Stimulated activated CD8-positive, alpha-beta memory T cell treated with anti-CD3 and anti-CD28 coated beads, Interleukin-15, amount 100 ng/mL, for 4 hours (primary cell): Measurements from ENCODE around the gene TOB1.

Experiments used
- DNase-seq, 2 donors: peaks; one replicate each; pipeline ENCODE4 v3.0.0-alpha.2; 2020; ENCODE audit warnings: low read depth in 2 of 2

The TOB1 gene

DNA sequence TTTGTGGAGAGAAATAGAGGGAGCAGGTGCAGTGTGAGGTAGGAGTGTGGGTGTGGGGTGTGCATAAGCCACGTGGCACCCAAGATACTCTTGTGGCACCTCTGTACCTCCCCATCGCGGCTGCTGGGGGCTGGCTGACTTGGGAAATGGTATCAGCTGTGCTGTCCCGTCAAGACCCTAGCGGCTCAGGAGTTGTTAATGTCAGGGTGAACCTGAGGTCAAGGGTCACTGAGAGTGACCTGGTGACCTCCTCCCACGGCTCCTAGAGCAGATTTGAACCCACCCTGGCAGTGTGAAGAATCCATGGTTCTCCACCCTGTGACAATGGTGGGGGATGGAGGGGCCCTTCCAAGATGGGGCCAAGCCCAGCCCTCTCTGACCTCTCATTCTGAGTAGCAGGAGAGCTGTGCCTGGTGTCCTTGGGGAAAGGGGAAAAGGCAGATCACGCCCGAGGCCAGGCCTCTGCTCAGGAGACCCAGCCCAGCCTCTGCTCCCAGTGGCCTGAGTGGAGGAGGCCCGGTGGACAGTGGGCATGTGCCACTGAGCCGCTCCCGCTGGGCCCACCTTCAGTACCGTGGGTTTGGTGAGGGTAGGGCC lies 33.8 kb downstream of the TOB1 start:
- no peak for DNase-seq

- DNase-seq: no peak
These were observed 34.7 kb downstream of the TOB1 start for GRCh38 chr17:50831471-50831928.

DNA sequence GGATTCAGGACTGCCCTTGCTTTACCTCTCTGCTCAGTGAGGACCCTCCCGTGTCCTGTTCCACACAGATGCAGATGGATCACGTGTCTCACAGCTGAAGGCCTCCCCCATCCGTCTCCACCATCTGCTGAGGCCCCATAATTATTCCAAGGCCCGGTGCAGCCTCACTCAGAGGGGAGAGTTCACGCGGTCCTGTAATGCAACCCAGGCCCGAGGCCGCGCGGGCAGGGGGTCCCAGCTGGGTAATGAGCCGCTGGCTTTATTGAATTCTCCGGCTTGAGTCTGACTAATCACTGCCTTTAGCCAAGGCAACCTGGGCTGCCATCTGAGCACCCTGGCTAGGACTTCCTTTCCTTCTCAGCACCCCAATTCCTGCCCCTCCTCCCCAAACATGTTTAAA lies 35.2 kb downstream of the TOB1 start:
- no peak for DNase-seq

GRCh38 chr17:50830352-50830751 lies 35.8 kb downstream of the TOB1 start:
- DNase-seq: no peak

GRCh38 chr17:50829332-50829731 lies 36.8 kb downstream of the TOB1 start:
- no peak for DNase-seq

GRCh38 chr17:50828508-50829170 lies 37.5 kb downstream of the TOB1 start:
- DNase-seq: no peak

- no peak for DNase-seq
These were observed 41.0 kb downstream of the TOB1 start for GRCh38 chr17:50825188-50825587.

GRCh38 chr17:50824429-50824828 lies 41.7 kb downstream of the TOB1 start:
- DNase-seq: no peak

DNA sequence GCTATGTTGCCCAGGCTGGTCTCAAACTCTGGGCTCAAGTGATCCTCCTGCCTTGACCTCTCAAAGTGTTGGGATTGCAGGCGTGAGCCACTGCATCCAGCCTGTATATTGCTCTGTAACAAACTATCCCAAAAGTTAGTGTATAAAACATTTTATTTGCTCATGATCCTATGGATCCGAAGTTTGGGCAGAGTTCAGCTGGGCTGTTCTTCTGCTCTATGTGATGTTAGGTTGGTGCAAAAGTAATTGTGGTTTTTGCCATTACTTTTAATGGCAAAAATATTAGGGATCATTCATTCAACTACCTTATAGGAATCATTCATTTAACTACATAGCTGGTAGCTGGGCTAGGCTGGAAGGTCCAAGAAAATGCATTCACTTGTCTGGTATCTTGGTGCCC lies 43.6 kb downstream of the TOB1 start:
- no peak for DNase-seq

DNA sequence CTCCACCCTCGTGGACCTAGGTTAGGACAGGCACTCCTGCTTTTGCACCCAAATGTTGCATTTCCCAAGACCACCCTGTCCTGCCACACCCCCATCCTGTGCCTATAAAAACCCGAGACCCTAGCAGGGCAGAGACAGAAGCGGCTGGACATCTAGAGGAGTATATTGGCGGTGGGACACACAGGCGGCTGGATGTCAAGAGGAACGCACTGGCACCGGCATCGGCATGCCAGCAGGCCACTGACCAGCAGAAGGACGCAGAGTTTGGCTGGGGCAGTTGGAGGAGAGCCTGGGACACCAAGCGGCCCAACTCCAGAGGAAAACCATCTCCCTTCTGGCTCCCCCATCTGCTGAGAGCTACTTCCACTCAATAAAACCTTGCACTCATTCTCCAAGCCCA lies 45.5 kb downstream of the TOB1 start:
- no peak for DNase-seq

DNA sequence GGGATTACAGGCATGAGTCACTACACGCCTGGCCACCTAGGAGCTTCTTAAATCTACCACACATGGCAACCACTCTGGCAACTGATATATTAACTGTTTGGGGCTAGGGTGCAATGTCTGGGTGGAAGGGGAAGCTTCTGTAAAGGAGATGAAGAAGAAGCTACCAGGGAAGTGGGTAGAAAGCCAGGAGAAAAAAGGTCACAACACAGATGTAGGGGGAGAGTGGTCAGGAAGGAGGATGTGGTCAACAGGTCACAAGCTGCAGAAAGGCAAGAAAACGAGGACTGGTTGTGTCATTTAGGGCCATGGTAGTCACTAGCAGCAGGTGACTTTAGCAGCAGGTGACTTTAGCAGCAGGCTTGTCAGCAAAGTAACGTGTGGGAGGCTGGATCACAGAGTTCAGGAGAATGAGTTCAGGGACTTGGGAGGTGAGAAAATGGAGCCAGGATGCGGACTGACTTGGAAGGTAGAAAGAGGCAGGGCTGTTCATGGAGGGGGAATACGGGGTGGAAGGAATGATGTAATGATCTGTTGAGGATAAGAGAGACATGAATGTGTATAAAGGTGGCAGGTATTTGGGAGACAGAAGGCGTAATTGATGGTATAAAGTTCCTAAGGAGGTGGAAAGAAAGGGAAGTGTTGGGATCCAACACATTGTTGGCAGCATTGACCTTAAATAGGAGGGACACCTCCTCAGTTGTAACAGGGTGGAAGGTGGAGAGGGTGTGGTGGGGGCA lies 47.1 kb downstream of the TOB1 start:
- DNase-seq: no peak

- no peak for DNase-seq
These were observed 47.9 kb downstream of the TOB1 start for GRCh38 chr17:50818261-50818660.

DNA sequence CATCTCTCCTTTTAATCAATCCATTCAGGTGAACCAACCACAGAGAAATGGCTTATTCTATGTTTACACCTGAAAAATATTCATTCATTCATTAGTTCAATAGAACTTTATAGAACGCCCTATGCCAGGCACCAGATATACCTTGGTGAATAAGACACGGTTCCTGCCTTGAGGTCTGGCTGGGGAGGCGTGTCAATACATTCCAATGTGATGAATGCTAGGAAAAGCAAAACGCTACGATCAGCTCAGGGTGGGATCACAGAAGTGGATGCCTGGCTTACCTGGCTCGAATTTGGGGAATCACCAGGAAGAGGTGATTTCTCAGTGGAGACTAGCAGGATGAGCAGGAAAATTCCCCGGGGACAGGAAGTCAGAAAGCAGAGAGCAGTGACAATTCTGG lies 48.3 kb downstream of the TOB1 start:
- DNase-seq: no peak

GRCh38 chr17:50816771-50817751 lies 49.1 kb downstream of the TOB1 start:
- DNase-seq: peak; percentile 10 to 14

DNA sequence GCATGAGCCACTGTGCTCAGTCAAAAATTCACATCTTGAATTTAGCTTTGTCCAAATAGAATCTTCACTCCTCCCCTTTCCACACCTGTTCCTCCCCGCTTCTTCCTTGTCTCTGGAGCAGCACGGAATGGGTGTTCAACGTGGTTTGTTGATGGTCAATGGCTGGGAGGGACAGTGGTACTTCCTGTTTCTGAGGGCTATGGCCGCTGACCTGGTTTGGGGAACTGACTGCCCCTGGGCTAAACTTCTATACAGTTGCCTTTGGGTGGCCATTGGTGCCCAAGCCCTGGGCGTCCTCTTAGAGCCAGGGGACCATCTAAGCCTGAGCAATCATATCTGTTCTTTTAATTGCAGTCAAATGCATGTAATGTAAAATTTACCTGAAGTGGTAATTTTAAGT lies 49.9 kb downstream of the TOB1 start:
- DNase-seq: no peak

DNA sequence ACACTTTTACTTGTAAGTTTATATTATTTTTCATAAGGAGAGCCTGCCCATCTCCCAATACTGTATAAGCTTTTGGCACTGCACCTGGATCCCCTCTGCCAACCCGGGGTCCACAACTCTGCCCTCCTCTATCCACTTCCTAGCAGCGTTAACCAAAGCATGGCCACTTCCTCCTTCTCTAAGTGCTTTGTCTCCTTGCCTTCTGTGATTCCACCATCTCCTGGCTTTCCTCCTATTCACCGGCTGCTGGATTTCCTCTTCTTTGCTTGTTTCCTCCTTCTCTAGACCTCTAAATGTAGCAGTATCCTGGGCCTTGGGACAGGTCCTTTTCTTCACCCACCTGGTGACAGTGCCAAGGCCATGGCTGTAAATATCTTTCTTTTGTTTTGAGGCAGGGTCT lies 50.8 kb downstream of the TOB1 start:
- no peak for DNase-seq

DNA sequence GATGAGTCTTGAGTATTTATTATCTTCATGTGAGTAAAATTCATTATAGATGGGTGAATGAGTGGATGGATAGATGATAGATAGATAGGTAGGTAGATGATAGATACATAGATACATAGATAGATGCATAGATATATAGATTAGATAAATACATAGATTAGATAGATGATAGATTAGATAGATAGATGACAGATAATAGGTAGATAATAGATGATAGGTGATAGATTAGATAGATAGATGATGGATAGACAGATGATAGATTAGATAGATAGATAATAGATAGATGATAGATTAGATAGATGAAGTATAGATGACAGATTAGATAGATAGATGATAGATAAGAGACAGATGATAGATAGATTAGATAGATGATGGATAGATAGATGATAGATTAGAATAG lies 52.6 kb downstream of the TOB1 start:
- no peak for DNase-seq
